ENCODE results near the gene TBC1D1. TPM values are rescaled to one million over a fixed set of nuclear protein-coding genes. Genes with fewer than 3 reads are reported as not detected.

TBC1D1 gene
- total RNA-seq, 1 donor from 2014 or later = 54.5 TPM

DNA sequence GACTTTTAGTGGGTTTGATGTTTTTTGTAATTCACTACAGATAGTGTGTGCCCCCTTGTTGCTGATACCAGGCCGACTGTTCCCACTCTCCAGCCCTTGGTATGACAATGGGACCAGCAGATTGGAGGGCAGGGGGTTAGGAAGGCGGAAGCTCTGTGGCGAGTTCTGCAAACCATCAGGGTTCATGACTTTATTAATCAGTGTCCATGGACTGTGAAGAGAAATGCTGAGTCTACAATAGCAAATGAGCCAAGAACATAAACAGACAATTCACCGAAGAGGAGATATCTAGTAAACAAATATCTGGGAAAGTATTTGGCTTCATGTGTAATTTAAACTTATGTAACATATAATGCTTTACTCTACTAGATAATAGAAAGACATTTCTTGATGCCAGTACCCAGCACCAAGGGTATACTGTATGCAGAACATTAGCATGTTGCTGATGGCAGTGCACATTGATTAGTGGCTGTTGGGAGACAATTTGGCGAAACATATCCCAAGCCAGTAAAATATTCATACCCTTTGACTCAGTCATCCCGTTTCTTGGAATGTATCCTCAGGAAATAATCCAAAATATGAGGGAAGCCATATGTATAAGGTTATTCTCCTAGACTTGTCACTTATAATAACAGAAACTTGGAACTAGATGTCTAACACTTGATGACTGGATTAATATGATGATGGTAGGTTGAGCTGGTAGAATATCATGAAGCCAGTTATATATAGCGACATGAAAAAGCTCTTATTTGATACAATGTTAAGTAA is 238.8 kb downstream of the TBC1D1 start:
- H3K79me2 ChIP-seq (ENCODE audit: insufficient read depth, low read length) = no peaks in the 10 kb centered on the region
- TF ChIP-seq, protein P1, sequence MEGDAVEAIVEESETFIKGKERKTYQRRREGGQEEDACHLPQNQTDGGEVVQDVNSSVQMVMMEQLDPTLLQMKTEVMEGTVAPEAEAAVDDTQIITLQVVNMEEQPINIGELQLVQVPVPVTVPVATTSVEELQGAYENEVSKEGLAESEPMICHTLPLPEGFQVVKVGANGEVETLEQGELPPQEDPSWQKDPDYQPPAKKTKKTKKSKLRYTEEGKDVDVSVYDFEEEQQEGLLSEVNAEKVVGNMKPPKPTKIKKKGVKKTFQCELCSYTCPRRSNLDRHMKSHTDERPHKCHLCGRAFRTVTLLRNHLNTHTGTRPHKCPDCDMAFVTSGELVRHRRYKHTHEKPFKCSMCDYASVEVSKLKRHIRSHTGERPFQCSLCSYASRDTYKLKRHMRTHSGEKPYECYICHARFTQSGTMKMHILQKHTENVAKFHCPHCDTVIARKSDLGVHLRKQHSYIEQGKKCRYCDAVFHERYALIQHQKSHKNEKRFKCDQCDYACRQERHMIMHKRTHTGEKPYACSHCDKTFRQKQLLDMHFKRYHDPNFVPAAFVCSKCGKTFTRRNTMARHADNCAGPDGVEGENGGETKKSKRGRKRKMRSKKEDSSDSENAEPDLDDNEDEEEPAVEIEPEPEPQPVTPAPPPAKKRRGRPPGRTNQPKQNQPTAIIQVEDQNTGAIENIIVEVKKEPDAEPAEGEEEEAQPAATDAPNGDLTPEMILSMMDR (IDR thresholded peaks at IDR 0.05; ENCODE audit: insufficient read depth, low read depth, low read length) = no peak
- no peak for TF ChIP-seq EZH2 (IDR thresholded peaks at IDR 0.05; ENCODE audit: insufficient read depth, low read length)
- peak overlapping the region; percentile 23 for H3K9ac ChIP-seq (ENCODE audit: low read length)
- peak overlapping the region; percentile 14 for H3K27ac ChIP-seq (ENCODE audit: low read depth, low read length)
- H4K20me1 ChIP-seq (ENCODE audit: insufficient read depth, low read length) = no peaks in the 10 kb centered on the region
- H3K9me3 Mint-ChIP-seq (ENCODE audit: unreplicated experiment) = no peaks in the 10 kb centered on the region
- DNase-seq (ENCODE audit: low read depth) = no peak
- H3K4me2 ChIP-seq (ENCODE audit: low read length) = no peak overlapping the region
- H2AFZ ChIP-seq (ENCODE audit: low read depth, low read length) = no peak overlapping the region
- FAIRE-seq = no peak
- H3K36me3 Mint-ChIP-seq (ENCODE audit: low read depth, unreplicated experiment) = peaks cover 20% of the 10 kb centered on the region
- H3K9me3 ChIP-seq (ENCODE audit: insufficient read depth, low read depth, low read length) = no peaks in the 10 kb centered on the region
- no peak overlapping the region for H3K4me3 ChIP-seq (ENCODE audit: insufficient read depth, low read depth, low read length)
- peaks cover 19% of the 10 kb centered on the region for H3K36me3 ChIP-seq (ENCODE audit: insufficient read depth, low read length)
- no peaks in the 10 kb centered on the region for H3K27me3 ChIP-seq (ENCODE audit: insufficient read depth, low read length)
- H3K4me1 Mint-ChIP-seq (ENCODE audit: low read depth, unreplicated experiment) = peaks cover 33% of the 10 kb centered on the region
- H3K4me1 ChIP-seq (ENCODE audit: insufficient read depth, low read length) = peaks cover 24% of the 10 kb centered on the region
- no peak overlapping the region for H3K27ac Mint-ChIP-seq (ENCODE audit: unreplicated experiment)
- H3K4me3 Mint-ChIP-seq (ENCODE audit: unreplicated experiment) = no peak overlapping the region
- no peaks in the 10 kb centered on the region for H3K27me3 Mint-ChIP-seq (ENCODE audit: low read depth, unreplicated experiment)

GRCh38 chr4:38130884-38131283 is 240.0 kb downstream of the TBC1D1 start:
- peaks cover 24% of the 10 kb centered on the region for H3K4me1 ChIP-seq (ENCODE audit: insufficient read depth, low read length)
- H3K4me3 ChIP-seq (ENCODE audit: insufficient read depth, low read depth, low read length) = no peak overlapping the region
- peaks cover 17% of the 10 kb centered on the region for H3K36me3 ChIP-seq (ENCODE audit: insufficient read depth, low read length)
- no peak for TF ChIP-seq EZH2 (IDR thresholded peaks at IDR 0.05; ENCODE audit: insufficient read depth, low read length)
- TF ChIP-seq, protein P1 (IDR thresholded peaks at IDR 0.05; ENCODE audit: insufficient read depth, low read depth, low read length) = no peak
- DNase-seq (ENCODE audit: low read depth) (no peak), FAIRE-seq (no peak)
- H4K20me1 ChIP-seq (ENCODE audit: insufficient read depth, low read length) = no peaks in the 10 kb centered on the region
- H3K4me3 Mint-ChIP-seq (ENCODE audit: unreplicated experiment) = no peak overlapping the region
- H3K9me3 Mint-ChIP-seq (ENCODE audit: unreplicated experiment) = no peaks in the 10 kb centered on the region
- H3K27me3 Mint-ChIP-seq (ENCODE audit: low read depth, unreplicated experiment) = no peaks in the 10 kb centered on the region
- no peak overlapping the region for H3K9ac ChIP-seq (ENCODE audit: low read length)
- H3K4me1 Mint-ChIP-seq (ENCODE audit: low read depth, unreplicated experiment) = peaks cover 33% of the 10 kb centered on the region
- H3K27ac Mint-ChIP-seq (ENCODE audit: unreplicated experiment) = no peak overlapping the region
- no peaks in the 10 kb centered on the region for H3K27me3 ChIP-seq (ENCODE audit: insufficient read depth, low read length)
- no peak overlapping the region for H3K4me2 ChIP-seq (ENCODE audit: low read length)
- H3K27ac ChIP-seq (ENCODE audit: low read depth, low read length) = peak overlapping the region; percentile 85
- no peaks in the 10 kb centered on the region for H3K79me2 ChIP-seq (ENCODE audit: insufficient read depth, low read length)
- no peaks in the 10 kb centered on the region for H3K9me3 ChIP-seq (ENCODE audit: insufficient read depth, low read depth, low read length)
- peaks cover 18% of the 10 kb centered on the region for H3K36me3 Mint-ChIP-seq (ENCODE audit: low read depth, unreplicated experiment)
- H2AFZ ChIP-seq (ENCODE audit: low read depth, low read length) = no peak overlapping the region

All from astrocyte (in vitro differentiated cells and primary cell).